Measurements from ENCODE around the gene C8G. TPM values are rescaled to one million over a fixed set of nuclear protein-coding genes. Genes with fewer than 3 reads are reported as not detected.

Gene C8G
- total and polyA plus RNA-seq, 9 of the 15 experiments (the other 6 are each of a cell fraction or from before 2014, with no cell fraction given): 0.35 to 5.9 (median 2.7) TPM; not detected in 2

- TF ChIP-seq NFIC (IDR thresholded peaks at IDR 0.05) (peak; percentile 22; the same call in 1 of the 2 replicates), HNRNPLL (IDR thresholded peaks at IDR 0.05; ENCODE audit: low read depth, low read length, poor library complexity, severe bottlenecking) (no peak), ZFP36 (IDR thresholded peaks at IDR 0.05; ENCODE audit: low read depth, low read length, partially characterized antibody) (no peak)
Measured at GRCh38 chr9:136995772-136996311, 50.8 kb downstream of the C8G start (continued).

Other genes starting within 250 kb of the C8G start
Only the 7 nearest of the 32 such genes appear.
- 26.8 and 33.3 TPM in 2 replicates for gene TRAF2, start 58.7 kb upstream of the C8G start, total RNA-seq (2014; rRNA removed)
- 5.9 and 9.1 TPM in 2 replicates for gene TRAF2, start 58.7 kb upstream of the C8G start, total RNA-seq (2014; rRNA removed; fragmentation: Illumina TruSeq; extraction: Trizol)
- 26.6 and 28.2 TPM in 2 replicates for gene TRAF2, start 58.7 kb upstream of the C8G start, total RNA-seq (2015; rRNA removed; fragmentation: Illumina TruSeq; extraction: Trizol)
- gene TRAF2, start 58.7 kb upstream of the C8G start, total RNA-seq (2021): 44.5 and 45.2 TPM in 2 replicates
- gene TRAF2, start 58.7 kb upstream of the C8G start, polyA plus RNA-seq (2011; rRNA removed): 17.3 and 24.9 TPM in 2 replicates
- gene TRAF2, start 58.7 kb upstream of the C8G start, polyA plus RNA-seq (2014; fragmentation: Illumina TruSeq; extraction: Trizol): 18.0 and 28.7 TPM in 2 replicates
- under 1 TPM; 0.24 to 0.81 TPM for gene TRAF2, start 58.7 kb upstream of the C8G start, polyA plus RNA-seq (2014; fragmentation: Nextera tagmentation; extraction: Ambion mirVana)
- 33.6 and 44.2 TPM in 2 replicates for gene TRAF2, start 58.7 kb upstream of the C8G start, polyA plus RNA-seq (2014; rRNA removed)
- gene FBXW5, start 505 bp upstream of the C8G start, total RNA-seq (2014; rRNA removed): 128 and 144 TPM in 2 replicates
- gene FBXW5, start 505 bp upstream of the C8G start, total RNA-seq (2014; rRNA removed; fragmentation: Illumina TruSeq; extraction: Trizol): 3.2 and 6.1 TPM in 2 replicates
- 37.0 and 40.6 TPM in 2 replicates for gene FBXW5, start 505 bp upstream of the C8G start, total RNA-seq (2015; rRNA removed; fragmentation: Illumina TruSeq; extraction: Trizol)
- gene FBXW5, start 505 bp upstream of the C8G start, total RNA-seq (2021): 99.7 and 103 TPM in 2 replicates
- 37.5 and 55.5 TPM in 2 replicates for gene FBXW5, start 505 bp upstream of the C8G start, polyA plus RNA-seq (2011; rRNA removed)
- gene FBXW5, start 505 bp upstream of the C8G start, polyA plus RNA-seq (2014; fragmentation: Illumina TruSeq; extraction: Trizol): 10.8 and 36.2 TPM in 2 replicates
- gene FBXW5, start 505 bp upstream of the C8G start, polyA plus RNA-seq (2014; fragmentation: Nextera tagmentation; extraction: Ambion mirVana): 1 to 10 TPM in 1 of 2 experiments, under 1 TPM in 1; 0.21 to 1.2 TPM
- gene FBXW5, start 505 bp upstream of the C8G start, polyA plus RNA-seq (2014; rRNA removed): 97.6 and 107 TPM in 2 replicates
- gene LCN12, start 7.0 kb downstream of the C8G start, total RNA-seq (2014; rRNA removed): not detected in 2 replicates
- gene LCN12, start 7.0 kb downstream of the C8G start, total RNA-seq (2014; rRNA removed; fragmentation: Illumina TruSeq; extraction: Trizol): not detected in 2 replicates
- not detected in 2 replicates for gene LCN12, start 7.0 kb downstream of the C8G start, total RNA-seq (2015; rRNA removed; fragmentation: Illumina TruSeq; extraction: Trizol)
- not detected in 2 replicates for gene LCN12, start 7.0 kb downstream of the C8G start, total RNA-seq (2021)
- gene LCN12, start 7.0 kb downstream of the C8G start, polyA plus RNA-seq (2011; rRNA removed): 0.24 TPM in 1 of 2 replicates, not detected in the other
- not detected in 2 replicates for gene LCN12, start 7.0 kb downstream of the C8G start, polyA plus RNA-seq (2014; fragmentation: Illumina TruSeq; extraction: Trizol)
- not detected for gene LCN12, start 7.0 kb downstream of the C8G start, polyA plus RNA-seq (2014; fragmentation: Nextera tagmentation; extraction: Ambion mirVana)
- gene LCN12, start 7.0 kb downstream of the C8G start, polyA plus RNA-seq (2014; rRNA removed): 0.05 TPM in 1 of 2 replicates, not detected in the other
- 5.2 and 7.4 TPM in 2 replicates for gene PTGDS, start 32.3 kb downstream of the C8G start, total RNA-seq (2014; rRNA removed)
- gene PTGDS, start 32.3 kb downstream of the C8G start, total RNA-seq (2014; rRNA removed; fragmentation: Illumina TruSeq; extraction: Trizol): 0.65 TPM in 1 of 2 replicates, not detected in the other
- gene PTGDS, start 32.3 kb downstream of the C8G start, total RNA-seq (2015; rRNA removed; fragmentation: Illumina TruSeq; extraction: Trizol): 2.0 and 2.9 TPM in 2 replicates
- 4.6 and 4.7 TPM in 2 replicates for gene PTGDS, start 32.3 kb downstream of the C8G start, total RNA-seq (2021)
- 2.6 and 4.4 TPM in 2 replicates for gene PTGDS, start 32.3 kb downstream of the C8G start, polyA plus RNA-seq (2011; rRNA removed)
- gene PTGDS, start 32.3 kb downstream of the C8G start, polyA plus RNA-seq (2014; fragmentation: Illumina TruSeq; extraction: Trizol): 1.2 and 2.7 TPM in 2 replicates
- under 1 TPM; 0.46 to 0.55 TPM for gene PTGDS, start 32.3 kb downstream of the C8G start, polyA plus RNA-seq (2014; fragmentation: Nextera tagmentation; extraction: Ambion mirVana)
- 7.0 and 7.1 TPM in 2 replicates for gene PTGDS, start 32.3 kb downstream of the C8G start, polyA plus RNA-seq (2014; rRNA removed)
- gene LCNL1, start 37.8 kb downstream of the C8G start, total RNA-seq (2014; rRNA removed): 0.08 TPM in 1 of 2 replicates, not detected in the other
- gene LCNL1, start 37.8 kb downstream of the C8G start, total RNA-seq (2014; rRNA removed; fragmentation: Illumina TruSeq; extraction: Trizol): 0.04 and 0.10 TPM in 2 replicates
- gene LCNL1, start 37.8 kb downstream of the C8G start, total RNA-seq (2015; rRNA removed; fragmentation: Illumina TruSeq; extraction: Trizol): not detected in 2 replicates
- gene LCNL1, start 37.8 kb downstream of the C8G start, total RNA-seq (2021): 0.11 and 0.16 TPM in 2 replicates
- gene LCNL1, start 37.8 kb downstream of the C8G start, polyA plus RNA-seq (2011; rRNA removed): 0.04 and 0.14 TPM in 2 replicates
- gene LCNL1, start 37.8 kb downstream of the C8G start, polyA plus RNA-seq (2014; fragmentation: Illumina TruSeq; extraction: Trizol): 0.04 TPM in 1 of 2 replicates, not detected in the other
- not detected for gene LCNL1, start 37.8 kb downstream of the C8G start, polyA plus RNA-seq (2014; fragmentation: Nextera tagmentation; extraction: Ambion mirVana)
- gene LCNL1, start 37.8 kb downstream of the C8G start, polyA plus RNA-seq (2014; rRNA removed): 0.11 and 0.12 TPM in 2 replicates
- 147 and 175 TPM in 2 replicates for gene PAXX, start 47.2 kb downstream of the C8G start, total RNA-seq (2014; rRNA removed)
- 13.6 and 20.4 TPM in 2 replicates for gene PAXX, start 47.2 kb downstream of the C8G start, total RNA-seq (2014; rRNA removed; fragmentation: Illumina TruSeq; extraction: Trizol)
- gene PAXX, start 47.2 kb downstream of the C8G start, total RNA-seq (2015; rRNA removed; fragmentation: Illumina TruSeq; extraction: Trizol): 59.9 and 63.7 TPM in 2 replicates
- gene PAXX, start 47.2 kb downstream of the C8G start, total RNA-seq (2021): 136 and 140 TPM in 2 replicates
- 38.5 and 41.3 TPM in 2 replicates for gene PAXX, start 47.2 kb downstream of the C8G start, polyA plus RNA-seq (2011; rRNA removed)
- 23.3 and 45.8 TPM in 2 replicates for gene PAXX, start 47.2 kb downstream of the C8G start, polyA plus RNA-seq (2014; fragmentation: Illumina TruSeq; extraction: Trizol)
- gene PAXX, start 47.2 kb downstream of the C8G start, polyA plus RNA-seq (2014; fragmentation: Nextera tagmentation; extraction: Ambion mirVana): 1 to 10 TPM; 1.2 to 6.2 TPM
- gene PAXX, start 47.2 kb downstream of the C8G start, polyA plus RNA-seq (2014; rRNA removed): 175 and 182 TPM in 2 replicates
- gene CLIC3, start 51.3 kb downstream of the C8G start, total RNA-seq (2014; rRNA removed): not detected in 2 replicates
- not detected in 2 replicates for gene CLIC3, start 51.3 kb downstream of the C8G start, total RNA-seq (2014; rRNA removed; fragmentation: Illumina TruSeq; extraction: Trizol)
- not detected in 2 replicates for gene CLIC3, start 51.3 kb downstream of the C8G start, total RNA-seq (2015; rRNA removed; fragmentation: Illumina TruSeq; extraction: Trizol)
- 0.18 and 0.29 TPM in 2 replicates for gene CLIC3, start 51.3 kb downstream of the C8G start, total RNA-seq (2021)
- 0.07 TPM in 1 of 2 replicates, not detected in the other for gene CLIC3, start 51.3 kb downstream of the C8G start, polyA plus RNA-seq (2011; rRNA removed)
- not detected in 2 replicates for gene CLIC3, start 51.3 kb downstream of the C8G start, polyA plus RNA-seq (2014; fragmentation: Illumina TruSeq; extraction: Trizol)
- gene CLIC3, start 51.3 kb downstream of the C8G start, polyA plus RNA-seq (2014; fragmentation: Nextera tagmentation; extraction: Ambion mirVana): not detected
- 0.27 TPM in 1 of 2 replicates, not detected in the other for gene CLIC3, start 51.3 kb downstream of the C8G start, polyA plus RNA-seq (2014; rRNA removed)